ENCODE data around the gene PIGL.
A peak's percentile ranks its signal among the peaks of the same experiment; 100 is the strongest.
"Not testable (repeated sequence)": the region's sequence is repeated elsewhere in the genome, so short reads cannot be mapped to it uniquely, and the experiment has no call there.

The PIGL gene

GRCh38 chr17:16273499-16273898, 56.5 kb downstream of the PIGL start:
- no peak for DNase-seq (ENCODE audit: low read depth in 2 of 2, low spot score in 1 of 2)

GRCh38 chr17:16273929-16274339, 56.9 kb downstream of the PIGL start:
- no peak for DNase-seq (ENCODE audit: low read depth in 2 of 2, low spot score in 1 of 2)

- DNase-seq (ENCODE audit: low read depth in 2 of 2, low spot score in 1 of 2): no peak
Observed at GRCh38 chr17:16275024-16275423, 58.0 kb downstream of the PIGL start.

GRCh38 chr17:16277163-16277562, 60.2 kb downstream of the PIGL start:
- no peak for DNase-seq (ENCODE audit: low read depth in 2 of 2, low spot score in 1 of 2)

GRCh38 chr17:16281351-16281750, 64.3 kb downstream of the PIGL start:
- DNase-seq (ENCODE audit: low read depth in 2 of 2, low spot score in 1 of 2): no peak

- DNase-seq (ENCODE audit: low read depth in 2 of 2, low spot score in 1 of 2): no peak
Observed at GRCh38 chr17:16282522-16282921, 65.5 kb downstream of the PIGL start.

DNA sequence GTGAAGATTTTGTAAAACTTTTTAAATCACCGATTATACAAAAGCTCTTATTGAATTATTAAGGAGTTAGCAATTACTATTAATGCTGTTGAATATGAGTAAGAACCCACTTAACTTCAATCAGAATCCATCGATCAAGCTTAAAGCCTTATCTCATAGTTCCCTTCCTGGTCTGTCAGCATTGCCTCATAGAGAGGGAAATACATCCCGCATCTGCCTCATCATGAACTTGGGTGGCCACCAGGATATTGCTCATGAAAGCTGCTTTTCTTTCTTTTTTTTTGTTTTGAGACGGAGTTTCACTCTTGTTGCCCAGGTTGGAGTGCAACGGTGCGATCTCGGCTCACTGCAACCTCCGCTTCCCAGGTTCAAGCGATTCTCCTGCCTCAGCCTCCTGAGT, 66.7 kb downstream of the PIGL start:
- no peak for DNase-seq (ENCODE audit: low read depth in 2 of 2, low spot score in 1 of 2)

DNA sequence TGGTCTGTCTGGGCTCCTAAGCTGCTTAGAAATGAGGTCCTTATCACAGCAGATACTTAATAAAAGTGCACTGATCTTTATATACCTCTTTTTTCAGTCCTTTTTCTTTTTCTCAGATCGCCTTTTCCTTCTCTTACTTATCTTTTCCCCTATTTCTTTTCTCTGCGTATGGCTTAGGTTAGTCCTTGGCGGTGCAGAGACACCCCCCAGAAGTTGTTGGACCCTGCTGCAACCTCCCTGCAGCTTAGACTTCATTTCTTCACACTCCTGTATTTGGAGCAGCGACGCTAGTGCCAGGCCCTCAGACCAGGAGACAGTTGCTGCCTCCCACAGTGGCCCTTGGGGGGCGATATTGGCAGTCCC, 68.6 kb downstream of the PIGL start:
- no peak for DNase-seq (ENCODE audit: low read depth in 2 of 2, low spot score in 1 of 2)

- peak; percentile 49 to 66 for DNase-seq (ENCODE audit: low read depth in 2 of 2, low spot score in 1 of 2)
Observed at GRCh38 chr17:16286009-16286946, 69.3 kb downstream of the PIGL start.

- no peak for DNase-seq (ENCODE audit: low read depth in 2 of 2, low spot score in 1 of 2)
Observed at GRCh38 chr17:16286947-16287562, 70.0 kb downstream of the PIGL start.

GRCh38 chr17:16287563-16288027, 70.6 kb downstream of the PIGL start:
- no peak for DNase-seq (ENCODE audit: low read depth in 2 of 2, low spot score in 1 of 2)

DNA sequence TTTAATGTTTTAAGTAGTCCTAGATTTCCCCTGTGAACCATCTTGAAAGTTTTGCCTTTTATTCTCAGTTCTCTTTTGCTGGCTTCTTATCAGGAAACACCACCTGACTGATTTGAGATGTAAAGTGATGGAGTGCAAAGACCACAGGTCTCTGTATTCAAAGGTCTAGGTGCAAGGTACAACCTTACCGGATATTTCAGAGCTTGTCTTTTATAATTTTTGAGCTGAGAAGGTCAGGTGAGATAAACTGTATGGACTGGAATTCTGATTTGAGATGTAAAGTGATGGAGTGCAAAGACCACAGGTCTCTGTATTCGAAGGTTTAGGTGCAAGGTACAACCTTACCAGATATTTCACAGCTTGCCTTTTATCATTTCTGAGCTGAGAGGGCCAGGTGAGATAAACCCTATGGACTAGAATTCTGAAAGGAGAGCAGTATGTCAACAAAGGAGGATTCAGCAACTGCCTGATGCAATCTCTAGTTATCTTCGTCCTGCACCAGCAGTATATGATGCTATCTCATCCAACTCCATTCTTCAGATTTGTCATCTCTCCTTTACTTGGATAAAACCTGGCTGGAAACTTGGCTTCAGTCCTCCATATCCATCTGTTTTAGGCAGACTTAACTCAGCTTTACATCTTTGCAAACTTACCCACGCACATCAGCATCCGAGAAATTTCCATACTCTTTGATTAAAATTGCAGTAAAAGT, 72.0 kb downstream of the PIGL start:
- DNase-seq (ENCODE audit: low read depth in 2 of 2, low spot score in 1 of 2): no peak

GRCh38 chr17:16293931-16294330, 76.9 kb downstream of the PIGL start:
- DNase-seq (ENCODE audit: low read depth in 2 of 2, low spot score in 1 of 2): no peak

- no peak for DNase-seq (ENCODE audit: low read depth in 2 of 2, low spot score in 1 of 2)
Observed at GRCh38 chr17:16294560-16294959, 77.5 kb downstream of the PIGL start.

DNA sequence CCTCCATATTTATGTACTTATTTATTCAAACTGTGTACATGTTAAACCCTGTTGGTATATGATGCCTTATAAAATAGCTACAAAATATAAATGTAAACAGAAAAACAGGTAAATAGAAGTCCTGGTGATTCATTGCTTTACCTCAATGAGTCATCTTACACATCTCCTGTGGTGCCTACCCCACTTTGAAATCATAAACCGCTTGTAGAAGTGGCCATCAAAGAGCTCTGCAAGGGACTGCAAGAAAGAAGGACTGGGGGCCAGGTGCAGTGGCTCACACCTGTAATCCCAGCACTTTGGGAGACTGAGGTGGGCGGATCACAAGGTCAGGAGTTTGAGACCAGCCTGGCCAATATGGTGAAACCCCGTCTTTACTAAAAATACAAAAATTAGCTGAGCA, 79.1 kb downstream of the PIGL start:
- DNase-seq (ENCODE audit: low read depth in 2 of 2, low spot score in 1 of 2): not testable (repeated sequence)

GRCh38 chr17:16297367-16298139, 80.5 kb downstream of the PIGL start:
- DNase-seq (ENCODE audit: low read depth in 2 of 2, low spot score in 1 of 2): no peak

DNA sequence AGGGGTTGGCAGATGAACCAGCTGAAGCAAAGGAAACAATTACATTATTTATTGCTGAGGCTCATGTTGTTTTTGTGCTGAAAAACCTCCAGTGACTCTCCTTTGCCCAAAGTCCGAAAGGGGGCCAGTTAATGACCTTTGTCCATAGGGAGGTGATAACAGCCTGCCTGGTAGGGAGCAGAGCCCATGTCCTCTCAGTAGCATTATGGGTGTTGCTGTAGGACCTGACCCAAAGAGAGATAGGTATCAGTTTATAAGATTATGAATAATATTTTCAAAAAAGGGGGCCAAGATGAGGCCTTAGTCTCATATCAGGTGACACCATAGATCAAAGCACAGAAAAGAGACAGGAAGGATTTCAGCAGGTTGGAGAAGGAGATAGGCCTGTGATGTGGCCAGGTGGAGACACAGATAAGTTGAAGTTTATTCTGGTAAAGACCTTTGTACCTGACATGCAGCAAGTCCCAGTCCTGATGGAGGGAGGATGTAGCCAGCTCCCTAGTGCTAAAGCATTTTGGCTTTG, 81.2 kb downstream of the PIGL start:
- DNase-seq (ENCODE audit: low read depth in 2 of 2, low spot score in 1 of 2): no peak

- no peak for DNase-seq (ENCODE audit: low read depth in 2 of 2, low spot score in 1 of 2)
Observed at GRCh38 chr17:16300554-16300953, 83.5 kb downstream of the PIGL start.

- no peak for DNase-seq (ENCODE audit: low read depth in 2 of 2, low spot score in 1 of 2)
Observed at GRCh38 chr17:16301963-16302855, 85.2 kb downstream of the PIGL start.

DNA sequence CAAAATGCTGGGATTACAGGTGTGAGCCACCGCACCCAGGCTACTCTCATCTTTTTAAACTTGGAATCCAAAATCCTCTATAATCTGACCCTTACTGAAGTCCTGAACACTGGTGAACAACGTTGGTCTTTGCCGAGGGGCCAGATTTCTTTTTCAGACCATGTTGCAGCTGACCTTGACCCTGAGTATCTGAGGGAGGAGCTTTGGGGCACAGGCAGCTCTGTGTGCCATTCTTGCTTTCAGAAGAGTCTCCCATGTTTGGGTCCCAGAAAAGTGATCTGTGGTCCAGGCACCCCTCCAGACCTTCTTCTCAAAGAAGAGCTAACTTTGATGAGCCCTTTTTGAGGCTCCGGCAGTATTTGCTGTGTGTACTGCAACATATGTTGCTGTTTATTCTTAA, 85.8 kb downstream of the PIGL start:
- no peak for DNase-seq (ENCODE audit: low read depth in 2 of 2, low spot score in 1 of 2)

Data from stimulated activated CD8-positive, alpha-beta memory T cell treated with anti-CD3 and anti-CD28 coated beads, Interleukin-4, amount 100 ng/mL, for 4 hours (primary cell).